Breast epithelium (tissue), 4 donors: ENCODE measurements around the gene NDUFAF8. TPM values are rescaled to one million over a fixed set of nuclear protein-coding genes. Genes with fewer than 3 reads are reported as not detected.

Source experiments
- DNase-seq, 2 donors: peaks; one replicate each; pipeline ENCODE4 v3.0.0-alpha.2; 2019; ENCODE audit warnings: low spot score in 2 of 2
- H3K27ac ChIP-seq, 2 donors: fragments of 200-600 bp; sonication (generic) in 1 of 2; one replicate each; pipeline ENCODE4 v1.5.1; 2016 to 2019; ENCODE audit warnings: mild to moderate bottlenecking in 1 of 2
- H3K27me3 ChIP-seq, 2 donors: fragments of 200-600 bp; sonication (generic) in 1 of 2; one replicate each; pipeline versions ENCODE4 v1.5.1 to v1.6.0; 2017 to 2019; ENCODE audit warnings: control low read depth in 1 of 2, mild to moderate bottlenecking in 1 of 2
- H3K36me3 ChIP-seq: fragments of 200-600 bp; one replicate; pipeline ENCODE4 v1.5.1; 2019
- H3K4me1 ChIP-seq, 2 donors: fragments of 200-600 bp; sonication (generic); one replicate each; pipeline ENCODE4 v1.5.1; 2016 to 2019; ENCODE audit warnings: control low read depth in 1 of 2
- H3K4me3 ChIP-seq, 3 donors: fragments of 200-600 bp; sonication (generic); 1 replicate in 2 of 3; 2 replicates in 1 of 3; pipeline ENCODE4 v1.5.1; 2016 to 2019; ENCODE audit warnings: mild to moderate bottlenecking in 3 of 3, moderate library complexity in 2 of 3
- H3K9me3 ChIP-seq, 2 donors: fragments of 200-600 bp; sonication (generic) in 1 of 2; one replicate each; pipeline ENCODE4 v1.5.1; 2016 to 2019; ENCODE audit warnings: control low read depth in 1 of 2
- POLR2A ChIP-seq: fragments of 450-650 bp; IDR thresholded peaks from one replicate; pipeline ENCODE4 v1.6.1; 2016; ENCODE audit warnings: antibody characterized with exemption, mild to moderate bottlenecking, moderate library complexity
- POLR2AphosphoS5 ChIP-seq, 3 donors: sonication (generic); formaldehyde crosslinking; IDR thresholded peaks; one replicate each; pipeline ENCODE4 v1.6.1; 2017; ENCODE audit warnings: antibody characterized with exemption in 3 of 3
- intact Hi-C: fragments of 100-400 bp; cut with DNase I; formaldehyde crosslinking; loops from one replicate; pipeline ENCODE4 v1.15.1; 2023; ENCODE audit warnings: low total_unique reads
- total RNA-seq, 3 donors: library from RNA; depleted of rRNA; stranded (reverse); fragments of >200 nt; gene quantifications; one replicate each; pipeline ENCODE4 v1.1.0, GENCODE V29; 2016
- TF ChIP-seq, protein P1 (sequence below), 3 donors: fragments of 450-650 bp; IDR thresholded peaks; one replicate each; pipeline ENCODE4 v1.5.1; 2016 to 2017; ENCODE audit warnings: antibody characterized with exemption in 3 of 3, mild to moderate bottlenecking in 3 of 3, moderate library complexity in 3 of 3

NDUFAF8 gene
- total RNA-seq, 3 donors from 2014 or later, result 34.2 to 39.7 (median 35.2) TPM

DNA sequence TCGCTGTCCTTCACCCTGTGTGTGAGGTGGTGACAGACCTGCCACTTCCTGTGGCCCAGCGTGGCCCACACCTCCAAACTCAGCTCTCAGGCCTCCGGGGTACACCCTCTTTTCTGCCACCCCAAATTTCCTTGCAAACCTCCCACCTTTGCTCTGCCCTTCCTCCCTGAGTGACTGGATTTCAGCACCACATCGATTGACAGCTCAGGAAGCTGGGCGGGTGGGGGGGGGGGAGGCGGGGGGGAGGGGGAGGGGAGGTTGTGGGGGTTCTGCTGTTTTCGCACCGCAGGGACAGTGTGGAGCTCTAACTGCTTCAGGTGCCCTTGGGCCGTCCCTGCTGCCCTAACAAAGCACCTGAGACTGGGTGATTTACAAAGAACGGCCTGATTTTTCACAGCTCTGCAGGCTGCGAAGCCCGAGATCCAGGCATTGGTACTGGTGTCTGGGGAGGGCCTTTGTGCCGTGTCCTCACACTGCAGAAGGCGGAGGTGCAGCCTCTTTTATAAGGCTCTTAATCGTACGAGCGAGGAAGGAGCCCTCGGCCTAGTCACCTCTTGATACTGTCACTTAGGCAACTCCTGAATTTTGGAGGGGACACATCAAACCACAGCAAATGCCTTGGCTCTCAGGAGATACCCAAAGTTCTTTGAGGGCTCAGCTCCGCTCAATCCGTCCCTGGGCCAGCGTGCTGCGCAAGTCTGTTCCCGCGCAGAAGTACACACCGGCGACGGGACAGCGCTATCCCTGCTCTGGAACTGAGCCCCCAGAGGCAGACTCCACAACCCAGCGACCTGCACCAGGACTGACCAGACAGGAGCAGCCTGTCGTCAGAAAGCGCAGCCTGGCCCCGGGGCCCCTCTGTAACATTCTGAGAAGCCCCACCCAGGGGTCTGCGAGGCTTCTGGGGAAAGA is 3.6 kb downstream of the NDUFAF8 start:
- DNase-seq, result no peak
- no peak overlapping the region for H3K4me3 ChIP-seq
- peaks cover 0 to 5% of the 10 kb centered on the region in 2 donors for H3K4me1 ChIP-seq
- H3K27ac ChIP-seq, result no peak overlapping the region
- intact Hi-C loops, result no loop called here
- TF ChIP-seq POLR2AphosphoS5 (IDR thresholded peaks at IDR 0.05) (no peak), POLR2A (no peak)
- TF ChIP-seq, protein P1, sequence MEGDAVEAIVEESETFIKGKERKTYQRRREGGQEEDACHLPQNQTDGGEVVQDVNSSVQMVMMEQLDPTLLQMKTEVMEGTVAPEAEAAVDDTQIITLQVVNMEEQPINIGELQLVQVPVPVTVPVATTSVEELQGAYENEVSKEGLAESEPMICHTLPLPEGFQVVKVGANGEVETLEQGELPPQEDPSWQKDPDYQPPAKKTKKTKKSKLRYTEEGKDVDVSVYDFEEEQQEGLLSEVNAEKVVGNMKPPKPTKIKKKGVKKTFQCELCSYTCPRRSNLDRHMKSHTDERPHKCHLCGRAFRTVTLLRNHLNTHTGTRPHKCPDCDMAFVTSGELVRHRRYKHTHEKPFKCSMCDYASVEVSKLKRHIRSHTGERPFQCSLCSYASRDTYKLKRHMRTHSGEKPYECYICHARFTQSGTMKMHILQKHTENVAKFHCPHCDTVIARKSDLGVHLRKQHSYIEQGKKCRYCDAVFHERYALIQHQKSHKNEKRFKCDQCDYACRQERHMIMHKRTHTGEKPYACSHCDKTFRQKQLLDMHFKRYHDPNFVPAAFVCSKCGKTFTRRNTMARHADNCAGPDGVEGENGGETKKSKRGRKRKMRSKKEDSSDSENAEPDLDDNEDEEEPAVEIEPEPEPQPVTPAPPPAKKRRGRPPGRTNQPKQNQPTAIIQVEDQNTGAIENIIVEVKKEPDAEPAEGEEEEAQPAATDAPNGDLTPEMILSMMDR (IDR thresholded peaks at IDR 0.05), result no peak
- H3K9me3 ChIP-seq, result no peaks in the 10 kb centered on the region
- H3K36me3 ChIP-seq, result no peaks in the 10 kb centered on the region
- no peaks in the 10 kb centered on the region for H3K27me3 ChIP-seq

DNA sequence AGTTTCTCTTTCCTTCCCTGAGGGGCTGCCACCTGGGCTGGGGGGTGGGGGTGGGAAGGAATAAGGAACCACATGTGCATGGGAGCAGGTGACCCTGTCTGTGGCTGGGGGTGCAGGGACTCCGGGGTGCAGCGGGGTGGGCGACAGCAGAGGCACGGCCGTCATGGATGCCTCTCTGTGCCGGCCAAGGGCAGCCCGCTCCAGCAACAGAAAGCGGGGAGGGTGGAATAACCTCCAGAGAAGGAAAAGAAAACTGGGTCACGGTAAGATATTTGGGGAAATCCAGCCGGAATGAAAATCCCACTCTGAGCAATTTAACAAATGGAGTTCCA is 4.2 kb downstream of the NDUFAF8 start:
- Histone ChIP-seq H3K27me3 (no peaks in the 10 kb centered on the region), H3K27ac (no peak overlapping the region), H3K9me3 (no peaks in the 10 kb centered on the region), H3K4me1 (no peaks in the 10 kb centered on the region), H3K36me3 (no peaks in the 10 kb centered on the region), H3K4me3 (no peak overlapping the region)
- no peak for DNase-seq
- no peak for TF ChIP-seq POLR2A
- intact Hi-C loops, result no loop called here

DNA sequence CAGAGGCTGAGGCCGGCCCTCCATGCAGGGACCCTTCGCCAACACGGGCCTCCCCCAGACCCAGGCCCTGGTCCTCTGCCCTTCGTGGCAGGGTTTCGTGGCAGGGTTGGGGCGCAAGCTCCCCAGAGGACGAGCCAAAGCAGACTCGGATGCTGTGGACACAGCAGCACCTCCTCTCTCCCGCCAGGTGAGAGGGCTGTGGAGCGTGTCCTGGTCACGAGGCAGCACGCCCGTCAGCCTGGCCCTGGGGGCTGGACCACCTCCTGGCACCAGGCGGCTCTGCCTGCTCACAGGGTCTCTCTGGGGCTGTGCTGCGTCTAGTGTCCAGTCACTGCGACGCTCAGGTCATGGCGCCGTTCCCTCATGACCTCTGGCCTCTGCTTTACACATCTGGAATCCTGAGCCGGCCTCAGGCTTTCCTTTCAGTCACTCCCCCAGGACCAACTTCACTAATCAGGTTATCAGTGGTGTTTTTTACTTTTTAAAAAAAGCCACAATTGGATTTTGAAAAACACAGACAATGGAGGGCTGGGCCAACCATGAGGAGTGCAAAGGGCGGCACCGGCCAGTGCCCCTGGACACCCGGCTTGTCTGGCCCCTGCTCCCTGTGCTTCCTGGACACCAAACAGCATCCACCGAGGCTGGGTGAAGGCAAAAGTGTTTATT is 5.4 kb downstream of the NDUFAF8 start:
- DNase-seq, result no peak
- no peak overlapping the region for H3K27ac ChIP-seq
- H3K4me1 ChIP-seq, result no peaks in the 10 kb centered on the region
- H3K36me3 ChIP-seq, result no peaks in the 10 kb centered on the region
- TF ChIP-seq POLR2AphosphoS5 (IDR thresholded peaks at IDR 0.05) (no peak), POLR2A (no peak)
- TF ChIP-seq, protein P1 (IDR thresholded peaks at IDR 0.05), result no peak
- H3K4me3 ChIP-seq, result no peak overlapping the region
- H3K27me3 ChIP-seq, result no peaks in the 10 kb centered on the region
- H3K9me3 ChIP-seq, result no peaks in the 10 kb centered on the region
- intact Hi-C loops, result no loop called here

DNA sequence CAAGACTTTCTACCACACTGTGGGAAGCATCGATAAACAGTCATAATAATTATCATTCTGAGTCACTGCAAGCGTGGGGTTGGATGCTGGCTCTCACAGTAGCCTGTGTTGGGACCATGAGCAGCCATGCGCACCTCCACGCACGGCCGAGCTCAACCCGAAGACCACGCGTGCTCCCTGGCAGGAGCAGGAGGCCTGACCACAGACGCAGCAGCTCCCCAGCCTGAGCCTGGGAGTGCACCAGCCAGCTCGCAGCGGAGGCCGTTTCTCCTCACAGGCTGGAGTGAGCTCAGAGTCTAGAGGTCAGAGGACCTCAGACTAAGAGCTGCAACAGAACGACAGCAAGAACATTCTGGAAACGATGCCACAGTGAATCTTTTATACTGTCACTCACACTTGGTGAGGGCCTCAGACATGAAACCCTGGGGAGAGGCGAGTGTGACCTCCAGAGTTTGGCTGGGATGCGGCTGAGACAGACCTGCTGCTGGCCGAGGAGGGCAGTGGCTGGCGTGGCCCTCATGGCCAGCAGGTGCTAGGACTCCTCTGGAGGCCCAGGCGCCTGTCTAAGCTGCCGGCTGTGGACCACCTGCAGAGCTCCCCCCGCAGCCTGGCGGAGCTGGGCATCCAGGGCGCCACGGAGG is 6.0 kb downstream of the NDUFAF8 start:
- Histone ChIP-seq H3K27me3 (no peaks in the 10 kb centered on the region), H3K4me1 (no peaks in the 10 kb centered on the region), H3K27ac (no peak overlapping the region), H3K4me3 (no peak overlapping the region), H3K9me3 (no peaks in the 10 kb centered on the region), H3K36me3 (no peaks in the 10 kb centered on the region)
- DNase-seq, result no peak
- TF ChIP-seq POLR2AphosphoS5 (IDR thresholded peaks at IDR 0.05) (no peak), POLR2A (no peak)
- TF ChIP-seq, protein P1 (IDR thresholded peaks at IDR 0.05), result no peak
- intact Hi-C loops, result no loop called here

DNA sequence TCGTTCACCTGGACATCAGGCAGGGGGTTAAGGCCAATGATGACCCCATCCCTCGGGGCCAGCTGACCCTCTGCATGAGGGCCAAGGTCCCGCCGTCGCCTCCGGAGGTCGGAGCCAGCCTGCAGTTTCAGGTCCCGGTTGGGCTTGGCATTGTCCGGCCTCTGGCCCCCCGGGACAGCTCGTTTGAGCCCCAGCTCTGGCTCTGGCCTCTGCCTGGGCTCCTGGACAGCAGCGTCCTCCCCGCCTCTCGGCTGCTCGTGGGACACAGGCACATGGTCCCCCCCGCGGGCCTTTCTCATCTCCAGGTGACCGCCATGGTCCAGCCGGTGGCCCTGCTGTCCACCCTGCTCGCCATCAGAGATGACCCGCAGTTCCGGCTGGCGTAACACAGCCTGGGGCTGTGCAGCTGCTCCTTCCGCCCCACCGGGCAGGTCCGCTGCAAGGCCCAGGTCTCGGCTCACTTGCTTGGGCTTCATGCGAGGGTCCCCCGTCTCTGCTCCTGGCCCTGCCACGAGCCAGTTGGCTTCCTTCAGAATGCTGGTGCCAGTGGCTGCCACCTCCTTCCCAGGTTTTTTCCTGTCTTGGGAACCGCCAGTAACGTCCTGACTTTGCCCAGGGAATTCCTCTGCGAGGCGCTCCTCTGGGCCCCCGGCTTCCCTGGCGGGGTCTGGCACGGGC is 6.7 kb downstream of the NDUFAF8 start:
- intact Hi-C loops, result no loop called here
- H3K27me3 ChIP-seq, result no peaks in the 10 kb centered on the region
- no peak overlapping the region for H3K27ac ChIP-seq
- H3K9me3 ChIP-seq, result no peaks in the 10 kb centered on the region
- no peak overlapping the region for H3K4me3 ChIP-seq
- H3K4me1 ChIP-seq, result no peaks in the 10 kb centered on the region
- no peaks in the 10 kb centered on the region for H3K36me3 ChIP-seq
- TF ChIP-seq POLR2A (no peak), POLR2AphosphoS5 (IDR thresholded peaks at IDR 0.05) (no peak)
- TF ChIP-seq, protein P1 (IDR thresholded peaks at IDR 0.05), result no peak
- no peak for DNase-seq
